Caco-2 (cell line): ENCODE results near the gene FAM8A1. TPM values are rescaled to one million over a fixed set of nuclear protein-coding genes. Genes with fewer than 3 reads are reported as not detected.
"Not testable (repeated sequence)": the region's sequence is repeated elsewhere in the genome, so short reads cannot be mapped to it uniquely, and the experiment has no call there.

Experiments
- BruUV-seq: library from RNA; stranded (reverse); fragments of 400-500 nt; replicated peaks from 2 replicates; lab custom pipeline; 2021; lab: Mats Ljungman, UMichigan
- CTCF ChIA-PET: fragments of 300-600 bp; sonication (Branson Sonifier 250); formaldehyde crosslinking; loops from one replicate; lab custom pipeline; 2022; ENCODE audit warnings: antibody characterized with exemption; lab: Charles Lee
- POLR2A ChIA-PET: fragments of 300-600 bp; sonication (Branson Sonifier 250); formaldehyde crosslinking; loops from one replicate; lab custom pipeline; 2022; ENCODE audit warnings: antibody characterized with exemption; lab: Charles Lee
- DNase-seq, 2 experiments: peaks; one replicate each; pipeline versions ENCODE4 v3.0.0 to v3.0.0-alpha.2; 2020 to 2022
- H3K27me3 ChIP-seq: replicated peaks from 2 replicates; pipeline ENCODE4 v1.6.0; 2011; ENCODE audit warnings: low read length; ENCODE audit not compliant: control insufficient read depth, insufficient read depth
- H3K36me3 ChIP-seq: 2 replicates; pipeline ENCODE4 v1.5.1; 2011; ENCODE audit warnings: low read length; ENCODE audit not compliant: control insufficient read depth, insufficient read depth
- H3K4me1 ChIP-seq: fragments of 250-450 bp; sonication (Bioruptor Pico); 2 replicates; pipeline ENCODE4 v1.5.1; 2020; ENCODE audit warnings: mild to moderate bottlenecking
- H3K4me3 ChIP-seq: 2 replicates; pipeline ENCODE4 v1.5.1; 2011; ENCODE audit warnings: low read depth, mild to moderate bottlenecking, control low read depth, low read length
- H3K9me3 ChIP-seq: fragments of 250-450 bp; sonication (Bioruptor Pico); 2 replicates; pipeline ENCODE4 v1.5.1; 2020; ENCODE audit warnings: mild to moderate bottlenecking, moderate library complexity
- H3K27ac Mint-ChIP-seq: one replicate; pipeline ENCODE4 v1.8.0; 2022; ENCODE audit warnings: mixed read lengths; ENCODE audit not compliant: unreplicated experiment
- H3K27me3 Mint-ChIP-seq: one replicate; pipeline ENCODE4 v1.8.0; 2022; ENCODE audit warnings: mixed read lengths; ENCODE audit not compliant: insufficient read depth, unreplicated experiment
- H3K36me3 Mint-ChIP-seq: one replicate; pipeline ENCODE4 v1.8.0; 2022; ENCODE audit warnings: mild to moderate bottlenecking, mixed read lengths; ENCODE audit not compliant: insufficient read depth, unreplicated experiment
- H3K4me1 Mint-ChIP-seq: one replicate; pipeline ENCODE4 v1.8.0; 2022; ENCODE audit warnings: low read depth, mixed read lengths; ENCODE audit not compliant: unreplicated experiment
- H3K4me3 Mint-ChIP-seq: one replicate; pipeline ENCODE4 v1.8.0; 2022; ENCODE audit warnings: mild to moderate bottlenecking, moderate library complexity, mixed read lengths; ENCODE audit not compliant: unreplicated experiment
- H3K9me3 Mint-ChIP-seq: one replicate; pipeline ENCODE4 v1.8.0; 2022; ENCODE audit warnings: mixed read lengths; ENCODE audit not compliant: unreplicated experiment
- intact Hi-C: fragments of 100-400 bp; cut with micrococcal nuclease; formaldehyde crosslinking; loops from one replicate; pipeline ENCODE4 v1.10.0; 2022; ENCODE audit not compliant: unreplicated experiment
- total RNA-seq: library from RNA; stranded (reverse); gene quantifications from 2 replicates; pipeline ENCODE4 v1.2.3, GENCODE V29; 2022
- TF ChIP-seq, protein P1 (sequence below), 2 experiments: fragments of 200-600 bp in 1 of 2; IDR thresholded peaks; 1 replicate in 1 of 2; 2 replicates in 1 of 2; pipeline versions ENCODE4 v1.5.1 to v1.8.0; 2011 to 2022; ENCODE audit warnings: antibody characterized with exemption in 1 of 2, control low read depth in 1 of 2, inconsistent platforms in 1 of 2, low read depth in 1 of 2, low read length in 1 of 2, mild to moderate bottlenecking in 1 of 2, moderate library complexity in 1 of 2; ENCODE audit not compliant: insufficient read depth in 1 of 2, severe bottlenecking in 1 of 2, unreplicated experiment in 1 of 2

The FAM8A1 gene
- total RNA-seq, 1 experiment from 2014 or later = 18.9 TPM

DNA sequence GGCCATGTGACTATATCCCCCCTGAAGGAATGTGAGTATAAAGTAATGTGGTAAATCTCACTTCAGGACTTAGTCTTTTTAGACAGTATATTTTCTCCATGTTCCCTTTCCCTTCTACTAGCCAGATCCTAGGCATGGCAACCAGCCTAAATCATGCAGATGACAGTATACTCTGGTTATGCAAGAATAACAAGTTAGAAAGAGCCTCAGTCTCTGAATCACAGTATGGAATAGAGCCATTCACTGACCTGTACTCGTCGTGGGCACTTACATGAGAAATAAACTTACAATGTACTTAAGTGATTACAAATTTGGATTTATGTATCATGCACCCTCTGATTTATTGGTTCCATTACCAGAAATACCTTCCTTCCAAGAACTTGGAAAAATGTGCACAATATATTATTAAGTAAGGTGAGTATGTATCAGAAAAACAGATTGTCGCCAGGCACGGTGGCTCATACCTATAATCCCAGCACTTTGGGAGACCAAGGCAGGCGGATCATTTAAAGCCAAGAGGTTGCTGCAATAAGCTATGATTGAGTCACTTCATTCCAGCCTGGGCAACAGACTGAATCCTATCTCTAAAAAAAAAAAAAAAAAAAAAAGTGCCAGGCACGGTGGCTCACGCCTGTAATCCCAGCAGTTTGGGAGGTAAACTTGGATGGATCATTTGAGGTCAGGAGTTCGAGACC lies 25.1 kb upstream of the FAM8A1 start:
- H3K4me3 ChIP-seq = no peak overlapping the region
- ChIA-PET POLR2A (no interaction called here), CTCF (no interaction called here)
- Mint-ChIP-seq H3K27ac (no peak overlapping the region), H3K27me3 (no peaks in the 10 kb centered on the region), H3K9me3 (peaks cover 23% of the 10 kb centered on the region), H3K4me1 (no peaks in the 10 kb centered on the region), H3K36me3 (no peaks in the 10 kb centered on the region), H3K4me3 (no peak overlapping the region)
- no peaks in the 10 kb centered on the region for H3K27me3 ChIP-seq
- no peaks in the 10 kb centered on the region for H3K4me1 ChIP-seq
- H3K9me3 ChIP-seq = peaks cover 7% of the 10 kb centered on the region; the same call in 1 of the 2 replicates
- TF ChIP-seq, protein P1, sequence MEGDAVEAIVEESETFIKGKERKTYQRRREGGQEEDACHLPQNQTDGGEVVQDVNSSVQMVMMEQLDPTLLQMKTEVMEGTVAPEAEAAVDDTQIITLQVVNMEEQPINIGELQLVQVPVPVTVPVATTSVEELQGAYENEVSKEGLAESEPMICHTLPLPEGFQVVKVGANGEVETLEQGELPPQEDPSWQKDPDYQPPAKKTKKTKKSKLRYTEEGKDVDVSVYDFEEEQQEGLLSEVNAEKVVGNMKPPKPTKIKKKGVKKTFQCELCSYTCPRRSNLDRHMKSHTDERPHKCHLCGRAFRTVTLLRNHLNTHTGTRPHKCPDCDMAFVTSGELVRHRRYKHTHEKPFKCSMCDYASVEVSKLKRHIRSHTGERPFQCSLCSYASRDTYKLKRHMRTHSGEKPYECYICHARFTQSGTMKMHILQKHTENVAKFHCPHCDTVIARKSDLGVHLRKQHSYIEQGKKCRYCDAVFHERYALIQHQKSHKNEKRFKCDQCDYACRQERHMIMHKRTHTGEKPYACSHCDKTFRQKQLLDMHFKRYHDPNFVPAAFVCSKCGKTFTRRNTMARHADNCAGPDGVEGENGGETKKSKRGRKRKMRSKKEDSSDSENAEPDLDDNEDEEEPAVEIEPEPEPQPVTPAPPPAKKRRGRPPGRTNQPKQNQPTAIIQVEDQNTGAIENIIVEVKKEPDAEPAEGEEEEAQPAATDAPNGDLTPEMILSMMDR (IDR thresholded peaks at IDR 0.05; ENCODE audit: insufficient read depth in 1 of 2, low read depth in 1 of 2, low read length in 1 of 2, severe bottlenecking in 1 of 2, unreplicated experiment in 1 of 2) = no peak
- DNase-seq = no peak
- BruUV-seq = no TSS peak
- H3K36me3 ChIP-seq = no peaks in the 10 kb centered on the region
- intact Hi-C loops = no loop called here

DNA sequence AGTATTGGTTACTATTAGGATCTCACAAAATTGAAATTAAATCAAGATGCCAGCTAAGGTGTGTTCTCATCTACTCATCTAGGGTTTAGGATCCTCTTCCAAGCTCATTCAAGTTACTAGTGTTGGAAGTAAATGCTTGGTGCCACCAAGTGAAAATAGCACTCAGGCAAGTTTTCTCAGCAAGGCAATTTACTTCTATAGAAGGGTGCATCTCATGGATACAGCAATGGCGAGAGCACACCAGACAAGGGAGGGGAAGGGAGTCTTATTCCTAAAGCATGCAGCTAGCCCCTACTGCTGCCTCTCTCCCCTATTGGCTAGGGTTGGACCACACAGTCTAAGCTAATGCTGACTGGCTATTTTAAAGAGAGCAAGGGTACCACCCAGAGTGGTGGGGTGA lies 23.0 kb upstream of the FAM8A1 start:
- ChIA-PET CTCF (no interaction called here), POLR2A (no interaction called here)
- Histone ChIP-seq H3K4me3 (no peak overlapping the region), H3K27me3 (no peaks in the 10 kb centered on the region), H3K36me3 (no peaks in the 10 kb centered on the region), H3K4me1 (no peaks in the 10 kb centered on the region), H3K9me3 (peaks cover 7% of the 10 kb centered on the region; the same call in 1 of the 2 replicates)
- peaks cover 23% of the 10 kb centered on the region for H3K9me3 Mint-ChIP-seq
- intact Hi-C loops = no loop called here
- no TSS peak for BruUV-seq
- DNase-seq = no peak
- no peaks in the 10 kb centered on the region for H3K27me3 Mint-ChIP-seq
- H3K27ac Mint-ChIP-seq = no peak overlapping the region
- TF ChIP-seq, protein P1 (IDR thresholded peaks at IDR 0.05; ENCODE audit: insufficient read depth in 1 of 2, low read depth in 1 of 2, low read length in 1 of 2, severe bottlenecking in 1 of 2, unreplicated experiment in 1 of 2) = no peak
- peaks cover 9% of the 10 kb centered on the region for H3K36me3 Mint-ChIP-seq
- no peaks in the 10 kb centered on the region for H3K4me1 Mint-ChIP-seq
- no peak overlapping the region for H3K4me3 Mint-ChIP-seq

DNA sequence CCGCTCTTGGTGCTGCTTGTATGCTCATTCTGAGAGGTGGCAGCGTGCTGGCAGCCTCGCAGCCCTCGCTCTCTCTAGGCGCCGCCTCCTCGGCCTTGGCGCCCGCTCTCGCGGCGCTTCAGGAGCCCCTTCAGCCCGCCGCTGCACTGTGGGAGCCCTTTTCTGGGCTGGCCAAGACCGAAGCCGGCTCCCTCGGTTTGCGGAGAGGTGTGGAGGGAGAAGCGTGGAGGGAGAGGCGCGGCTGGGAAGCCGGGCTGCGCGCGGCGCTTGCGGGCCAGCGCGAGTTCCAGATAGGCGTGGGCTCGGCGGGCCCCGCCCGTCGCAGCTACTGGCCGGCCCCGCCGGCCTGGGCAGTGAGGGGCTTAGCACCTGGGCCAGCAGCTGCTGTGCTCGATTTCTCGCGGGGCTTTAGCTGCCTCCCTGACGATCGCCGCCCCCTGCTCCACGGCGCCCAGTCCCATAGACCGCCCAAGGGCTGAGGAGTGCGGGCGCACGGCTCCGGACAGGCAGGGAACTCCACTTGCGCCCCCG lies 19.5 kb upstream of the FAM8A1 start:
- no TSS peak for BruUV-seq
- ChIA-PET CTCF (interaction anchor here (0.5 to 1.4 kb wide), 2 partner anchors 9 to 20 kb away, joined by 3 to 5 read pairs; partner anchors contain the start of gene FAM8A1), POLR2A (interaction anchor here (0.5 to 0.6 kb wide), 3 partner anchors 79 to 388 kb away, joined by 3 to 5 read pairs (median 4); no protein-coding TSS in a partner anchor)
- Histone ChIP-seq H3K27me3 (no peaks in the 10 kb centered on the region), H3K4me1 (no peaks in the 10 kb centered on the region), H3K36me3 (no peaks in the 10 kb centered on the region), H3K4me3 (peak overlapping the region; percentile 51), H3K9me3 (peaks cover 7% of the 10 kb centered on the region; the same call in 1 of the 2 replicates)
- TF ChIP-seq, protein P1 (IDR thresholded peaks at IDR 0.05; ENCODE audit: insufficient read depth in 1 of 2, low read depth in 1 of 2, low read length in 1 of 2, severe bottlenecking in 1 of 2, unreplicated experiment in 1 of 2) = no peak
- no peaks in the 10 kb centered on the region for H3K27me3 Mint-ChIP-seq
- intact Hi-C loops = loop anchor here (1.0 to 10.0 kb wide), 5 partner anchors 106 to 544 kb away; partner anchors contain the start of gene NHLRC1
- peak; percentile 70 to 71 for DNase-seq
- H3K4me1 Mint-ChIP-seq = no peaks in the 10 kb centered on the region
- peak overlapping the region; percentile 89 for H3K4me3 Mint-ChIP-seq
- H3K27ac Mint-ChIP-seq = peak overlapping the region; percentile 91
- H3K36me3 Mint-ChIP-seq = peaks cover 9% of the 10 kb centered on the region
- H3K9me3 Mint-ChIP-seq = peaks cover 23% of the 10 kb centered on the region

DNA sequence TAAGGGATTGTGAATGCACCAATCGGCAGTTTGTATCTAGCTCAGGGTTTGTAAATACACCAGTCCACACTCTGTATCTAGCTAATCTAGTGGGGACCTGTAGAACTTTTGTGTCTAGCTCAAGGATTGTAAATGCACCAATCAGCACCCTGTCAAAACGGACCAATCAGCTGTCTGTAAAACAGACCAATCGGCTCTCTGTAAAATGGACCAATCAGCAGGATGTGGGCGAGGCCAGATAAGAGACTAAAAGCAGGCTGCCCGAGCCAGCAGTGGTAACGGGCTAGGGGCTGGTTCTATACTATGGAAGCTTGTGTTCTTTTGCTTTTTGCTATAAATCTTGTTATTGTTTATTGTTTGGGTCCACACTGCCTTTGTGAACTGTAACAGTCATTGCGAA lies 18.8 kb upstream of the FAM8A1 start:
- intact Hi-C loops = loop anchor here (2.0 to 10.0 kb wide), 4 partner anchors 106 to 544 kb away; partner anchors contain the start of gene NHLRC1
- peaks cover 20% of the 10 kb centered on the region for H3K9me3 Mint-ChIP-seq

More for the DNA sequence above, 18.8 kb upstream of the FAM8A1 start:
- H3K4me1 ChIP-seq, H3K4me1 Mint-ChIP-seq, BruUV-seq, H3K27me3 Mint-ChIP-seq, H3K27me3 ChIP-seq, POLR2A ChIA-PET, H3K36me3 Mint-ChIP-seq, H3K9me3 ChIP-seq, H3K36me3 ChIP-seq, H3K4me3 ChIP-seq: not testable (repeated sequence)
- peak overlapping the region; percentile 89 for H3K4me3 Mint-ChIP-seq
- DNase-seq = peak; percentile 50 to 71
- CTCF ChIA-PET = interaction anchor here (0.5 to 1.4 kb wide), 2 partner anchors 8 to 19 kb away, joined by 3 to 5 read pairs; partner anchors contain the start of gene FAM8A1
- H3K27ac Mint-ChIP-seq = peak overlapping the region; percentile 91
